ENCODE data around the gene RAP1GAP.

GRCh38 chr1:21569820-21570527 lies 99.2 kb downstream of the RAP1GAP start:
- TF ChIP-seq POLR2A (IDR thresholded peaks at IDR 0.05), result no peak
- no peak for TF ChIP-seq CTCF (IDR thresholded peaks at IDR 0.05)
